ENCODE measurements around the gene DCAF7. TPM values are rescaled to one million over a fixed set of nuclear protein-coding genes. Genes with fewer than 3 reads are reported as not detected.

The DCAF7 gene
- total RNA-seq, 1 donor from 2014 or later, result 24.0 TPM

GRCh38 chr17:63525190-63525946 lies 24.9 kb upstream of the DCAF7 start:
- no peak for DNase-seq (ENCODE audit: low read depth, low spot score)

GRCh38 chr17:63526861-63527260 lies 23.4 kb upstream of the DCAF7 start:
- no peak for DNase-seq (ENCODE audit: low read depth, low spot score)

DNA sequence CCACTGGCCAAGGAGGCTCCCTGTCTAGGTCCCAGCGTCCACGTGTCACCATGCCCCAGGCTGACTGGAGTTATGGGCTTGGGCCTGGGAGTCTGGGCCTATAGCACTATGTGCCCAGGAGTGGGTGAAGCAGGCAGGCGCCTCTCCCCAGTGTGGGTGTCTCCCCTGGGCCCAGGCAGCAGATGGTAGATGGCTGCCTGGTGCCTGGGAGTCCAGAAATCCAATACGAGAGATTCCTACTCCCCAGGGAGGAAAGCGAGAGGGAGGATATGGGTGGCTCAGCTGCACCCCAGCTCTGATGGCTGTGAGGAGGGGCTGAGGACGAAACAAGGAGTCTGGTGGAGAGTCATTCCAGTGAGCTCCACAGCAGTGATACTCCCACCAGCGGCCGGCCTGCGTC lies 22.1 kb upstream of the DCAF7 start:
- no peak for DNase-seq (ENCODE audit: low read depth, low spot score)

DNA sequence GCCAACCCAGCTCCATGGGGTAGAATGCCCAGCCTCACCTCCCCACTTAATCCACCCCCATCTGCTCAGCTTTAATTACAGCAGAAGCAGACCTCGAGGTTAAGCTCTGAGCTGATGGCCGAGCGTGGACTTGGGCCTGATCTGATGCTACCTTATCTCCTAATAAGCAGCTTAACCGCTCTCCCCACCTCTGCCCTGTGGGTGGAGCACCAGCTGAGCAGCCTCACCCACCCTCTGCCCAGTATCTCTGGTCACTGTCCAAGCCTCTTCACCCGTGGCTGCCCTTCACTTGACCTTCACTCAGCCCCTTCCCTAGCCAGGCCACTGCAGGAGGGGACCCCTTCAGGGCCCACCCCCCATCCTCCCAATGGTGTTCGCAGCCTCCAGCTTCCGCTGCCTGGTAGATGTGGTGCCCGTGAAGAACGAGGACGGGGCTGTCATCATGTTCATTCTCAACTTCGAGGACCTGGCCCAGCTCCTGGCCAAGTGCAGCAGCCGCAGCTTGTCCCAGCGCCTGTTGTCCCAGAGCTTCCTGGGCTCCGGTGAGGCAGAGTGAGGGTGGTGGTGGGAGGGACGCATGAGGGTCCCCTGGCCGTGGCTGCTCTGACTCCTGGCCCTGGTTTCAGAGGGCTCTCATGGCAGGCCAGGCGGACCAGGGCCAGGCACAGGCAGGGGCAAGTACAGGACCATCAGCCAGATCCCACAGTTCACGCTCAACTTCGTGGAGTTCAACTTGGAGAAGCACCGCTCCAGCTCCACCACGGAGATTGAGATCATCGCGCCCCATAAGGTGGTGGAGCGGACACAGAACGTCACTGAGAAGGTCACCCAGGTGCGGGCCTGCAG lies 20.3 kb upstream of the DCAF7 start:
- DNase-seq (ENCODE audit: low read depth, low spot score), result no peak

DNA sequence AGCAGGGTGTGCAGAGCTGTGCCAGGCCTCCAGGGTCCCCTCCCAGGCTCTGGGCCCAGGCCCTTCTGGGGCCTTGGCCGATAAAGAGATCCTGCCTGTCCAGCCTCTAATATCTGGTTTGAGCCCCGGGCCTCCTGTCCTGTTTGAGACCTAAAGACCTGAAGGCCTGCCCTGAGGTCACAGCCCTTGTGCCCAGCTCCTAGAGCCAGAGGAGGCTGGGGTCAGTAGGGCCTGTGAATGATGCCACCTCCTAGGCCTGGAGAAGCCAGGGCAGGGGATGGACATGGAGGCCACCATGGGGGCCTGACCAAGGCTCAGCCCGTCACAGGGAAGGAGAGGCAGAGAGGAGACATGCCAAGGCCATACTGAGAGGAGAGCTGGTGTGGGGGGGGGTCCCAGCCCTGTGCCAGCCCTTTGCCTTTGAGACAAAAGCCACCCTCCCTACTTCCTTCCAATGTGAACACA lies 19.7 kb upstream of the DCAF7 start:
- DNase-seq (ENCODE audit: low read depth, low spot score), result no peak

DNA sequence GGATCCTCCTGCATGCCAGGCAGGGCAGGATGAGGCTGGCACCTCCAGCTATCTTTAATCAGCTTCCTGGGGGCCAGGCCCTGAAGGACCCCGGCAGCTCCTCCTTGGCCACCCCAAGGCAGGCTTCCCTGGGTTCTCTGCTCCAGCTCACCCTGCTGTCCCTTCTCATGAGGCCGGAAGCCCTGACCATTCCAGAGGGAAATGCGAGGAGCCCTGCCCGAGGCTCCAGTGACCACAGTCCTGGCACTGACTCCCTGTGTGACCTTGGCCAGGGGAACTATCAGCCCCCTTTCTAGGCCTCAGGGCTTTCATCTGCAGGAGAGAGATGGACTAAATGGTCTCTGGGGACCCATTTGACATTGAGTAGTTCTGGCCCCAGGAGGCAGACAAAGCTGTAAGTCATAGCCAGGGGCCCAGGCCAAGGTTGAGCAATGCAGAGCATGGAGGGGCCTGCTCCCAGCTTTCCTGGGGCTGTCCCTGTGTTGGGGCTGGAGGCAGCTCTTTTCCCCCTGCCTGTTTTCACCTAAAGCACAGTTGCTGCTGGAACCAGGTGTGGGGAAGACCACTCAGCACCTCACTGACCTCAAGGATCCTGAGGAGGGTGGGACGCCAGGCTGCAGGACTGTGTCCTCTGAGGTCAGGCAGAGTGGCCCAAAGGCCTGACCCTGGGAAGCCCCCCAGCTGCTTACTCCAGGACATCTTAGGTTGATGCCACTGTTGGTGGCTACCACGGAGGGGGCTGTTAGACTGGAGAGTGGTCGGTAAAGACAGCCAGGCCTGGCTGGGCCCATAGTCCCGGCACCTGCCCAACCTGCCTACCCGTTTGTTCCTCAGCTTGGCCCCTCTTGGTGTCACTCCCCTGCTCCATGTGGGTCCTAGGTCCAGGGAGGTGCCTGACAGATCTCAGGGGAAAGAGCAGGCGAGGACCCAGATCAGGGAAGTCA lies 19.0 kb upstream of the DCAF7 start:
- DNase-seq (ENCODE audit: low read depth, low spot score), result no peak

GRCh38 chr17:63533433-63534077 lies 16.7 kb upstream of the DCAF7 start:
- no peak for DNase-seq (ENCODE audit: low read depth, low spot score)

DNA sequence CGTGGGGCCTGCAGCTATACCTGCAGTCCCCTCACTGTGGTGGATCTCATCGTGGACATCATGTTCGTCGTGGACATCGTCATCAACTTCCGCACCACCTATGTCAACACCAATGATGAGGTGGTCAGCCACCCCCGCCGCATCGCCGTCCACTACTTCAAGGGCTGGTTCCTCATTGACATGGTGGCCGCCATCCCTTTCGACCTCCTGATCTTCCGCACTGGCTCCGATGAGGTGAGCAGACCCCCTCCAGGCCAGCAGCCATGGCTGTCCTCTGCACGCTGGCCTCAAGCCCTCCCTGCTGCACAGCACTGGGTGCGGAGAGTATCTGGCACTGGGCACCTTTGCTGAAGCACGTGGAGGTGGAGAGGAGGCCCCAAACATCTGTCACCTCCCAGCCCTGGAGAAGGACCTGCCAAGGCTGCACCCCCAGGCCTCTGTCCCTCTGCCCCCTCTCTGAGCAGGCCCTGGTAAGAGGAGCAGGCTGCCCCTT lies 16.2 kb upstream of the DCAF7 start:
- no peak for DNase-seq (ENCODE audit: low read depth, low spot score)

GRCh38 chr17:63534816-63535455 lies 15.3 kb upstream of the DCAF7 start:
- no peak for DNase-seq (ENCODE audit: low read depth, low spot score)

- DNase-seq (ENCODE audit: low read depth, low spot score), result no peak
Measured at GRCh38 chr17:63535640-63536039, 14.6 kb upstream of the DCAF7 start.

GRCh38 chr17:63537001-63537400 lies 13.3 kb upstream of the DCAF7 start:
- DNase-seq (ENCODE audit: low read depth, low spot score), result no peak

DNA sequence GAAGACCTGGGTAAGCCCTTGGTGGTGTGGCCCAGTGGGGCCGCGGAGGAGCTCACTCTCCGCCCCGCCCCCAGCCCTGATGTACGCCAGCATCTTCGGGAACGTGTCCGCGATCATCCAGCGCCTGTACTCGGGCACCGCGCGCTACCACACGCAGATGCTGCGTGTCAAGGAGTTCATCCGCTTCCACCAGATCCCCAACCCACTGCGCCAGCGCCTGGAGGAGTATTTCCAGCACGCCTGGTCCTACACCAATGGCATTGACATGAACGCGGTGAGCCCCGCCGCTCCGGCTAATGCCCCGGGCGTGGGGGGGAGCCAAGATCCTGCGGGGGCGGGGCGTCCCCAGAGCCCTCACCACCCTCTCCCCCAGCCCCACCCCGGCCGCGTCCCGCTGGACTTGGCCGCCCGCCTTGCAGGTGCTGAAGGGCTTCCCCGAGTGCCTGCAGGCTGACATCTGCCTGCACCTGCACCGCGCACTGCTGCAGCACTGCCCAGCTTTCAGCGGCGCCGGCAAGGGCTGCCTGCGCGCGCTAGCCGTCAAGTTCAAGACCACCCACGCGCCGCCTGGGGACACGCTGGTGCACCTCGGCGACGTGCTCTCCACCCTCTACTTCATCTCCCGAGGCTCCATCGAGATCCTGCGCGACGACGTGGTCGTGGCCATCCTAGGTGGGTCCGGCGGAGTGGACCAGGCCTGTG lies 12.1 kb upstream of the DCAF7 start:
- DNase-seq (ENCODE audit: low read depth, low spot score), result no peak

DNA sequence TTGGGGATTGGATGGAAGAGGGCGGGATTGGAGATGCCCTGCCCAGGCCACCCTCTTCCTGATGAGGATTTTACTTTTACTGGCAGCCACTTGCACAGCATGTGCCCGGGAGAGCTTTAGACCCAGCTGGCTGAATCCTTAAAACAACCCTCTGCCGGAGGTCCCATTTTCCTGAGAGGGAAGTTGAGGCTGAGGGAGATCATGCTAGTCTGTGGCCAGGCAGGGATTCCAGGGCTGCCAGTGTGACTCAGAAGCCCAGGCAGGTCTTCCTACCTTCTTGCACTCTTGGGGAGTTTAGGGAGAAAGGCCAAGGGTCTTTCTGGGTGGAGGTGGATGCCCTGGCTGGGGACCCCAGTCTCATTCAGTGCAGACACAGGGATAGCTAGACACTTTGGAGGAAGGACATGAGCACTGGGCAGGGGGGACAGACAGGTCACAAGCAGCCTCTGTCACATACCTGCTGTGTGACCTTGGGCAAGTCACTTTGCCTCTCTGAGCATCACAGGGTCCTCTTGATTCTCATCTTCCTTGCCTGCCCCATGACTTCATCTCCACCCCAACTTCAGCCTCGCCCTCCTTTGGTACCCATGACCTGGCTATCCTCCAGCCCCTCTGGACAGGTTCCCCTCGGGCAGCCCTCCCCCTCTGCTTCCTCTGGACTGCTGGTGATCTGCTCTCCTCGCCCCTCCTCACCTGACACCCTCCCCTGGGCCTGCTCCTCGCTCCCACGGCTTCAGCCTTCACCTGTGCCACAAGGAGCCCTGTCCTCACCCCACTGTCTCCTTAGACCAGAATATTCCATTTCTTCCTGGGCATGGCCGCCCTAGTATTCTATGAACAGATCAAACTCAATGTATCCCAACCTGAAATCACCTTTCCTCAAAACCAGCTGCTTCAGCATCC lies 11.3 kb upstream of the DCAF7 start:
- DNase-seq (ENCODE audit: low read depth, low spot score), result no peak

- DNase-seq (ENCODE audit: low read depth, low spot score), result no peak
Measured at GRCh38 chr17:63540590-63540989, 9.7 kb upstream of the DCAF7 start.

- DNase-seq (ENCODE audit: low read depth, low spot score), result no peak
Measured at GRCh38 chr17:63542218-63542545, 8.1 kb upstream of the DCAF7 start.

DNA sequence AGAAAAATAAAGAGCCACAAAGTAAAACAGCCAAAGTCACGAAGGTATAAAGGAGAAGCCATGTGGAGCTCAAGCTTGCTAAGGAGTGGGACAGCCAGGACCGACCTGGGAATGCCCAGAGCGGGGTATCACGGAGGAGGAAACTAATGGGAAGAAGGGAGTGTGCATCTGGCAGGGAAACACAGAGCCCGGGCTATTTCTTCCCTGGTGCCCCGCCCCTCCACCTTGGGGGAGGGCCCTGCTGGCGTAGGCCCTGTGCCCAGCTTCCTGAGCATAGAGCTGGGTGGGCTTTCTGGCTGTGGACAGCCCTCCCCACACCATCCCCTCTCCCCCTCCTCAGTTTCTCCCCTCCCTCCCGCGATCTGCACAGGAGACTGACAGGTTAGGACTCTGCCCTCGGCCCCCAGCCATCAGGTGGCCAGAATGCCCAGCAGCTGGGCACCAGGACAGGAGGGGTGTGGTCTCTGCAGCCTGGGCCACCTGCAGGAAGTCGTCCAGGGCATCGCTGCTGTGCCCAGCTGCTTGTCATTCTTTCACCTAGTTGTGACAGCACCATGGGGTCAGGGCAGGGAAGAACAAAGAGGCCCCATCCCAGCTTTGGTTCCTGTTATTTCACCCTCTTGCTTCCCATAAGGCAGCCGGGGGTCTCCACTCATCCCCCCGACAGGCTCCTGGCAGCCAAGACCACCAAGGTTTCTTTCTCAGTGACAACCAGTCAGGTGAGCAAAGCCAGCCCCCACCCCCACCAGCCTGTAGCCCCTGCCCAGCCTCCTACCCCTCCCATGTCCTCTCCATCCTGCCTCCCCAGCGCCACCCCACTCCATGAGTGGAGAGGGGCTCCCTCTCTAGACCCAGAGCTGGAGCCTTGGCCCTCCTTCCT lies 7.1 kb upstream of the DCAF7 start:
- no peak for DNase-seq (ENCODE audit: low read depth, low spot score)

GRCh38 chr17:63543822-63544420 lies 6.4 kb upstream of the DCAF7 start:
- no peak for DNase-seq (ENCODE audit: low read depth, low spot score)
